ENCODE results near the gene TSPAN33.
A peak's percentile ranks its signal among the peaks of the same experiment; 100 is the strongest.

Gene TSPAN33

GRCh38 chr7:129136887-129137642 is 7.4 kb upstream of the TSPAN33 start:
- no peak for DNase-seq

GRCh38 chr7:129143724-129144094 is 798 bp upstream of the TSPAN33 start:
- DNase-seq, result no peak

GRCh38 chr7:129144834-129145668 is 544 bp downstream of the TSPAN33 start:
- DNase-seq, result no peak

DNA sequence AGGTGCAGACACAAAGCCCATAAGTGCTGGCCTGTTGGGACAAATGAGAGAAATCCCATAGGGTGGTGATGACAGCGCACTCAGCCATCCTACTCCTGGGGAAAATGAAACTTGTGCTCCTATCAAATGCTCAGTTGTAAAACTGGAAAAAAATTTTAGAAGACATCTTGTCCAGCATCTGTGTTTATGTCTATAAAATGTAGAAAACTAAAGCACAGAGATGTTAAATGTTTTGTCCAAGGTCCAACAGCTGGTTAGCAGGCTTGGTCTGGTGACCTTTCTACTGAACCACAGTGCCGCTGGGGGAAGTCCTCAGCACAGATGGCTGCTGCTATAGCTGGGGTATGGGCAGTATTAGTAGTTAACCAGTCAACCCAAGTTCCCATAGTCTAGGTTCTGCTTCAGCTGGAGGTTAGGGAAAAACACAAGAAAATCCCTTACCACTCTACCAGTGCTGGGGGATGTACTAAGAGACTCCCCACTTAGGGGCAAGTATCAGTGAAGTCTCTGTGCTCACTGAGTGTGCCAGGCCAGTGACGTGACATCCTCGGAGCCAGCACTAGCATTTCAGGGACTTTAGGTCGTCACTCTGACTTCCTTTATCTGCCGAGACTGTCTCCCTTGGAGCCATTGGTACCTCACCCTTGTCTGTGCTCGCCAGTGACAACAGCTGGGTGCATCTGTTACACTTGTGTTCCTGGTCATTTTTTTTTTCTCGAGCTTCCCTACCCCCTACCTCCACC is 1.9 kb downstream of the TSPAN33 start:
- DNase-seq, result no peak

- DNase-seq, result no peak
These were observed 3.2 kb downstream of the TSPAN33 start for GRCh38 chr7:129147731-129148130.

GRCh38 chr7:129149511-129149910 is 5.0 kb downstream of the TSPAN33 start:
- no peak for DNase-seq

GRCh38 chr7:129150199-129150996 is 5.9 kb downstream of the TSPAN33 start:
- DNase-seq, result no peak

- no peak for DNase-seq
These were observed 13.1 kb downstream of the TSPAN33 start for GRCh38 chr7:129157651-129158050.

DNA sequence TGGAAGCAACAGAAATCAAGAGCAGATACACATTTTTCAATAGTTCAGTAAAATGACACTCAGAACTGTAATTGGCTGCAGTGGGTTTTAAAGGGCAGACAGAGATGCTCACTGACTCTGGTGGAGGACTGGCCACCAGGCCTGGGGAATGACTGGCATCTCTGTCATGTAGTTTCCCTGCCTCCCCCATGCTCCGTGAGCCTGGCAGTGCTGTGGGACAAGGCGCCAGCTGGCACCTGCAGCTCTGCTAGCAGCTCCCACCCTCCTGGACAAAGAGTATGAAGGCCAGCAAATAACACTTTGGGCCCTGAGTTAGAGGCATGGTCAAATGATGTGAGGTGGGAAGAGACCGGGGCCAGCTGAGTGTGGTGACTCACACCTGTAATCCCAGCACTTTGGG is 15.0 kb downstream of the TSPAN33 start:
- DNase-seq, result no peak

DNA sequence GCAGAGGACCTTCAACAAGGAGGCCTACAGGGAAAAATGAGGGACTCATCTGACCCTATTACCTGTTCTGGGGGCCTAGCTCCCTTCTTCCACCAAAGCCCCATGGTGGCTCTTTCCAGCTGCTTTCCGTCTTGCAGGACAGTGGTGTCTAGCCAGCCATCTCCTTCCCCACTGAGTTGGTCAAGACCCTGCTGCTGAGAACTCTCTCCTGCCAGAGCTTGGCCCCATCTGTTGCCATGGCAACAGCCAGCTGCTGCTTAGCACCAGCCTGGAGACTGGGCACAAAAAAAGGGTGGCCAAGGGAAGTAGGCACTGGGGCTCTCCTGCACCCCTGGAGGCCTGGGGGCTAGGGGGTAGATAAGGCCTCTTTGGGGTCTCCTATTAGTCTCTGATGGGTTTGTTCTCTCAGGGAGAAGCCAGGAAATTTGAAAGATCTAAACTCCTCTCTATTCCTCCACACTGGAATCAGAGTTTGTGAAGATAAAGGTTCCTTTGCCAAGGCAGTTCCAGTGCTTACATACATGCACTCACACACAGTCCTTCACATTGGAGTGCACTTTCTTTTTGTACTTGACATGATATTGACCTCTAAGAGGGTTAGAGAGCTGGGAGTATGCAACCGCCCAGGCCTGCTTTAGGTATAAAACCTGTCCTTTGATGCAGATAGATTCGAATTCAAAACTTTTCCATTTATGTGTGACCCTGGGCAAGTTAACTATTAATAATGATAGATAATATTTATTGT is 15.8 kb downstream of the TSPAN33 start:
- peak; percentile 78 for DNase-seq

DNA sequence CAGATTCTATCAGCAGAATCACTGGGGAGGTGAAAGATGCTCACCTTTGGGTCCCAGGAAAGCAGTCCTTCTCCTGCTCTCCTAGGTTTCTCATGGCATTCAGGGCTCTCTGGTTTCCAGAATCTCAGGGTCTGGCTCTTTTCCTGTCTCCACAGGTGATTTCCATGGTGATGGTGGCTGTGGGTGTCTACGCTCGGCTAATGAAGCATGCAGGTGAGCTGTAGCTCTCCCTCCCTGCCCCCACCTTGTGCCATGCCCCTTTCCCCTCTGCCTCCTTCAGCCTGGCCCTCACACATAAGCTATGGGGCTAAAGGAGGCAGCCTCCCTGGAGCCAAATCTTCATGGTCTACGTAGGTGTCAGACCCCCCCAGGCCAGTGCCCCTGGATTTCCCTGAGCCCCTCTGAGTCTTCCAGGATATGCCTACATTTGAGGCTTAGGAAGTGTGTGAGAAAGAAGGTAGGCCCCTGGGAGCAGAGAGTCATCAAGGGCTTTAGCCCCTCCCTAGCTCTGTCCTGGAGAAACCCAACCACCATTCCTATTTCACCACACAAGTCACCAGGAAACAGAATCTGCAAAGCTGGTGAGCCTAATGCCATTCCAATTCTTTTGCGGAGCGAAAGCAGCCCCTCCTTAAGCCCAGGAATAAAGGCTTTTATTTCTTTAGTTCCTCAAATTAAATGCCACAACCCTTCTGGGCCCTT is 17.2 kb downstream of the TSPAN33 start:
- no peak for DNase-seq

- DNase-seq, result no peak
These were observed 18.2 kb downstream of the TSPAN33 start for GRCh38 chr7:129162732-129163131.

GRCh38 chr7:129163875-129164544 is 19.5 kb downstream of the TSPAN33 start:
- peak; percentile 41 for DNase-seq

DNA sequence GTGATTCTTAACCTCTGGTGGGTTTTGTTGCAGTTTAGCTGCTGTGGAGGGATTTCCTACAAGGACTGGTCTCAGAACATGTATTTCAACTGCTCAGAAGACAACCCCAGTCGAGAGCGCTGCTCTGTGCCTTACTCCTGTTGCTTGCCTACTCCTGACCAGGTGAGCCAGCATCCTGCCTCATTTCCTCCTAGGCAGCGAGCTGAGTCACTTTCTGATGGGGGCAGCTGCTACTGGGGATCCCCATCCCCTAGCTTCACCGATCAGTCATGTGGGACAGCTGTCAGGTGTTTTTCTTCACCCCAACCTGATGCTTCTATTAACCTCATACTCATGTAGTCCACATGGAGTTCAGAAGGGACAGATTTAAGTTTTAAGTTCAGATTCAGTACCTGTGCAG is 22.2 kb downstream of the TSPAN33 start:
- DNase-seq, result no peak

- no peak for DNase-seq
These were observed 23.3 kb downstream of the TSPAN33 start for GRCh38 chr7:129167817-129168216.

DNA sequence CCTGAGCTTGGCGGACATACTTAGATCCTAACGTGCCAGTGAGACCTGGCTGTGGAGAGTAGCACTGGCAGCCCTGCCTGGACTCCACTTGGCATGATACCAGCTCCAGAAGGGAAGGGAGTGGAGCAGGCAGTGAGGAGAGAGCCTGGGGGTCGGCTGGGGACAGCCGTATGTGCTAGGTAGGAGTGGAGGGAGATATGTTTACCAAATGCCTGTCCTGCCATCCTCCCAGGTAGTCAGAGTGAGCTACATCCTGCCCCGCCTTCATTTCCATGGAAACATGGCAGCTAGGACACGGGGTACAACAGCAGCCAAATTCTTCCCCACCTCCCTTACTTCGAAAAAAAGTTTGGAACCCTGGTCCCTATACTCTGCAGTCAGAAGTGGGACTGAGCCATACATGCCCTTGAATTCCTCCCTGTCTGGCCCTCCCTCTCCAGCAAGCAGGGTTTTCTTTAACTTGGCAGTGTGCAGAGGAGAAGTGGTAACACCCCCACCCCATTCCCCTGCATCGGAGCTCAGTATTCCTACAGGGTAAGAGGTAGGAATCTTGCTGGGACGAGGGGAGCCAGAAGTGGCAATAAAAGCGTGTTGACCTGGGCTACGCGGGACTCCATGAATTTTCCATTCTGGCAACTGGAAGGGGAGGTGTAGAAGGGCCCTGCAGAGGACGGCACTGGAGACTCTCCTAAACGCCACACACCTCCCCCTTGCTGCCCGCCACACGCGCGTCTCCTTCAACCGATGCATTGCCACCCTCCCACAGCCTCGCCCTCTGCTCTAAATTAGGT is 23.9 kb downstream of the TSPAN33 start:
- no peak for DNase-seq

DNA sequence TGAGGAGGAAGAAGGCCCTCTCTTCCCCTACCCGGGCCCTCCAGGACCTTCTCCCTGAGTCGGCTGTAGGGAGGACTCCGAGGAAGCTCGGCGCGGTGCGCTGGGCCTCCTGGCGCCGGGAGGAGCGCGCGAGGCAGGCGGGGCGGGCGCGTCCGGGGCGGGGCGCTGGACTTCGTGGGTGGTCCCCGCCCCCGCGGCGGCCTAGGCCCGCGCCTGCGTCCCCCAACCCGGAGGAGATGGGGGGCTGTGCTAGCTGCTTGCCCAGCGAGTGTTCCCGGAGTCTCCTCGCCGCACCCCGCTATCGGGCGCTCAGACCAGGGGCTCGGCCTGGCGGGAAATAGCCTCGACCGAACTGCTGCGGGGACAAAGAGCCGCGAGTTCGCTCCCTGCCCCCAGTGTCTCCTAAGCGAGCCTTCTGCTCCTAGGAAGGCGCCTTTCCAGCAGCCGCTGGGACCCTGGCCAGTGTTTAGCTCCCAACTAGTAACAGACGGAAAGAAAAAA is 24.7 kb downstream of the TSPAN33 start:
- DNase-seq, result no peak

DNA sequence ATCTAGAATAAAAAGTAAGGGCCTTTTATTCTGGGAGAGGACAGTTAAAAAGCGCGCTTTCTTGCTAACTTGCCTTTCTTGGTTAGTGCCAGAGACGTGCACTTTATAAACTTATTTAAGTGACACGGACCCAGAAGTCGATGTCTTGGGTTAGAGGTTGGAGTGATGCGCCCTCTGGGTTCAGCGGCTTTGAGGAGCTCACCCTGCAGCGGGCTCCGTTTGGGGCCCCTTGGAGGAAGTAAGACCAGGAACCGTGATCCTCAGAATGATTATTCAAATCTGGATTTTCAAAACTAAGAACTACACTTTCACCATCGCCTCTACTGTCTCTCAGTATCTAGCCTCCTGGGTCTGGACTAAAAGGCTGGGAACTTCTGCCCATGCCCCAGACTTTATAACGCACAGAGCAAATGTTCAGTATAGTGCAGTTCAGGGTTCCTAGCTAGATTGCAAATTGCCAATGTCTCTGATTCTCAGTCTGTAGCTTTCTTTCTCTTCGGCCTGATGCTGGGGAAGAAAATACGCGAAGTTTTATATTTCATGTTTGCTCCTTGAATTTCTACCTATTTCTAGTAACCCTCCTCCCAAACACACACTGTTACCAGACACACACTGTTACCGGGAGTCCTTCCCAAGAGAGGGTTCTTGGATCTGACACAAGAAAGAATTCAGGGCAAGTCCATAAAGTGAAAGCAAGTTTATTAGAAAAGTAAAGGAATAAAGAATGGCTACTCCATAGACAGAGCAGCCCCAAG is 25.4 kb downstream of the TSPAN33 start:
- DNase-seq, result no peak

DNA sequence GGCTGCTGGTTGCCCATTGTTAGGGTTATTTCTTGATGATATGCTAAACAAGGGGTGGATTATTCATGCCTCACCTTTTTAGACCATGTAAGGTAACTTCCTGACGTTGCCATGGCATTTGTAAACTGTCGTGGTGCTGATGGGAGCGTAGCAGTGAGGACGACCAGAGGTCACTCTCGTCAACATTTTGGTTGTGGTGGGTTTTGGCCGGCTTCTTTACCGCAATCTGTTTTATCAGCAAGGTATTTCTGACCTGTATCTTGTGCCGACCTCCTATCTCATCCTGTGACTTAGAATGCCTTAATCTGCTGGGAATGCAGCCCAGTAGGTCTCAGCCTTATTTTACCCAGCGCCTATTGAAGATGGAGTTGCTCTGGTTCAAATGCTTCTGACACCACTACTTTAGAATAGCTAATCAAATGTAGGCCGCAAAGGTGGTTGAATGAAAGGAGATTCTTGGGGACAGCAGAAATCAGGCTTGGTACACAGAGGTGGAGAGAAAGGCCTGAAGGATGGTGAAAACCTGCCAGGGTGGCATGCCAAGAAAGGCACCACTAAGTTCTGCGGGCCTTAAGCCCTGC is 26.0 kb downstream of the TSPAN33 start:
- DNase-seq, result no peak
